HS-5 (cell line): ENCODE measurements around the gene CACNA2D3.

Experiments
- DNase-seq: peaks from one replicate; pipeline ENCODE4 v3.0.0-alpha.2; 2012; ENCODE audit warnings: low read depth

CACNA2D3 gene

GRCh38 chr3:54217828-54218227 is 95.5 kb downstream of the CACNA2D3 start:
- no peak for DNase-seq

- DNase-seq = no peak
Measured at GRCh38 chr3:54222316-54222715, 100.0 kb downstream of the CACNA2D3 start.

- no peak for DNase-seq
Measured at GRCh38 chr3:54223063-54223462, 100.7 kb downstream of the CACNA2D3 start.

GRCh38 chr3:54225841-54226528 is 103.6 kb downstream of the CACNA2D3 start:
- no peak for DNase-seq

GRCh38 chr3:54228806-54229205 is 106.5 kb downstream of the CACNA2D3 start:
- no peak for DNase-seq

GRCh38 chr3:54232618-54233017 is 110.3 kb downstream of the CACNA2D3 start:
- no peak for DNase-seq

GRCh38 chr3:54235998-54236397 is 113.6 kb downstream of the CACNA2D3 start:
- DNase-seq = no peak

- DNase-seq = no peak
Measured at GRCh38 chr3:54237109-54237508, 114.8 kb downstream of the CACNA2D3 start.

- no peak for DNase-seq
Measured at GRCh38 chr3:54237788-54238502, 115.6 kb downstream of the CACNA2D3 start.

GRCh38 chr3:54240309-54240708 is 118.0 kb downstream of the CACNA2D3 start:
- no peak for DNase-seq

- DNase-seq = no peak
Measured at GRCh38 chr3:54243056-54243931, 120.9 kb downstream of the CACNA2D3 start.

GRCh38 chr3:54243960-54244682 is 121.8 kb downstream of the CACNA2D3 start:
- DNase-seq = no peak

- DNase-seq = no peak
Measured at GRCh38 chr3:54251705-54252104, 129.4 kb downstream of the CACNA2D3 start.

GRCh38 chr3:54257125-54257720 is 134.9 kb downstream of the CACNA2D3 start:
- no peak for DNase-seq

GRCh38 chr3:54259636-54260035 is 137.3 kb downstream of the CACNA2D3 start:
- DNase-seq = no peak

GRCh38 chr3:54261141-54261540 is 138.8 kb downstream of the CACNA2D3 start:
- DNase-seq = no peak

- DNase-seq = no peak
Measured at GRCh38 chr3:54262541-54262940, 140.2 kb downstream of the CACNA2D3 start.

GRCh38 chr3:54262946-54263345 is 140.6 kb downstream of the CACNA2D3 start:
- no peak for DNase-seq

- no peak for DNase-seq
Measured at GRCh38 chr3:54264050-54264449, 141.7 kb downstream of the CACNA2D3 start.

- DNase-seq = no peak
Measured at GRCh38 chr3:54270816-54271526, 148.6 kb downstream of the CACNA2D3 start.

- DNase-seq = no peak
Measured at GRCh38 chr3:54273791-54274190, 151.4 kb downstream of the CACNA2D3 start.
